GM23248 (cell line): ENCODE data around the gene NR1D2. TPM values are rescaled to one million over a fixed set of nuclear protein-coding genes. Genes with fewer than 3 reads are reported as not detected.
"Not testable (repeated sequence)": the region's sequence is repeated elsewhere in the genome, so short reads cannot be mapped to it uniquely, and the experiment has no call there.

Source experiments
- DNase-seq: peaks from one replicate; pipeline ENCODE4 v3.0.0-alpha.2; 2015
- H2AFZ ChIP-seq: fragments of 200-600 bp; sonication (generic); 2 replicates; pipeline ENCODE4 v1.6.1; 2016; ENCODE audit warnings: antibody characterized with exemption
- H3F3A ChIP-seq: fragments of 200-600 bp; sonication (generic); 2 replicates; pipeline ENCODE4 v1.6.1; 2016; ENCODE audit warnings: mild to moderate bottlenecking, antibody characterized with exemption, mixed run types; ENCODE audit not compliant: insufficient read depth
- H3K27ac ChIP-seq: fragments of 200-600 bp; sonication (generic); 2 replicates; pipeline ENCODE4 v1.5.1; 2016; ENCODE audit warnings: mild to moderate bottlenecking
- H3K27me3 ChIP-seq: fragments of 200-600 bp; sonication (generic); replicated peaks from 2 replicates; pipeline ENCODE4 v1.6.1; 2016; ENCODE audit warnings: mild to moderate bottlenecking; ENCODE audit not compliant: insufficient read depth
- H3K36me3 ChIP-seq: fragments of 200-600 bp; sonication (generic); 2 replicates; pipeline ENCODE4 v1.6.1; 2016; ENCODE audit warnings: low read depth, mild to moderate bottlenecking
- H3K4me1 ChIP-seq: fragments of 200-600 bp; sonication (generic); 2 replicates; pipeline ENCODE4 v1.6.1; 2016; ENCODE audit warnings: mild to moderate bottlenecking; ENCODE audit not compliant: insufficient read depth
- H3K4me2 ChIP-seq: fragments of 200-600 bp; sonication (generic); one replicate; pipeline ENCODE4 v1.6.1; 2016; ENCODE audit warnings: mild to moderate bottlenecking; ENCODE audit not compliant: unreplicated experiment
- H3K4me3 ChIP-seq: fragments of 200-600 bp; sonication (generic); 2 replicates; pipeline ENCODE4 v1.5.1; 2016; ENCODE audit warnings: mild to moderate bottlenecking
- H3K79me2 ChIP-seq: fragments of 200-600 bp; sonication (generic); 2 replicates; pipeline ENCODE4 v1.6.1; 2016; ENCODE audit warnings: mild to moderate bottlenecking; ENCODE audit not compliant: insufficient read depth
- H3K9ac ChIP-seq: fragments of 200-600 bp; sonication (generic); 2 replicates; pipeline ENCODE4 v1.6.1; 2016; ENCODE audit warnings: mild to moderate bottlenecking
- H3K9me2 ChIP-seq: fragments of 200-600 bp; sonication (generic); 2 replicates; pipeline ENCODE4 v1.6.1; 2016; ENCODE audit warnings: mixed run types, mild to moderate bottlenecking, moderate library complexity; ENCODE audit not compliant: insufficient read depth
- H3K9me3 ChIP-seq: fragments of 200-600 bp; sonication (generic); one replicate; pipeline ENCODE4 v1.6.1; 2017; ENCODE audit warnings: low read depth
- H4K20me1 ChIP-seq: fragments of 200-600 bp; sonication (generic); 2 replicates; pipeline ENCODE4 v1.6.0; 2016; ENCODE audit not compliant: insufficient read depth
- EZH2 ChIP-seq: fragments of 200-600 bp; sonication (generic); IDR thresholded peaks from 2 replicates; pipeline ENCODE4 v1.6.1; 2018; ENCODE audit warnings: antibody characterized with exemption, mild to moderate bottlenecking; ENCODE audit not compliant: insufficient read depth, poor library complexity, severe bottlenecking
- EZH2phosphoT487 ChIP-seq: fragments of 200-600 bp; sonication (generic); IDR thresholded peaks from 2 replicates; pipeline ENCODE4 v1.6.1; 2018; ENCODE audit warnings: antibody characterized with exemption, moderate library complexity, mild to moderate bottlenecking, low read depth; ENCODE audit not compliant: insufficient read depth
- WGBS, 2 experiments: methylation state at CpG; one replicate each; pipeline ENCODE4 v1.1.6; 2015 to 2017; ENCODE audit warnings: low lambda C conversion rate in 2 of 2, low coverage in 1 of 2; ENCODE audit errors: missing lambda C conversion rate in 2 of 2; 5-methylcytosine and 5-hydroxymethylcytosine counted together
- in situ Hi-C: fragments of 300-500 bp; cut with MboI; formaldehyde crosslinking; loops from 2 replicates; pipeline ENCODE4 v1.15.0; 2020
- polyA plus RNA-seq: library from polyadenylated mRNA; unstranded; fragments of >200 nt; fragmentation: Nextera tagmentation; extraction: Ambion mirVana; gene quantifications from 2 replicates; pipeline ENCODE4 v1.2.1, GENCODE V29; 2016
- total RNA-seq: library from RNA; depleted of rRNA; stranded (reverse); fragments of >200 nt; shearing (Covaris generic); gene quantifications from 2 replicates; pipeline ENCODE4 v1.2.3, GENCODE V29; 2014

The NR1D2 gene
- total and polyA plus RNA-seq, 2 experiments from 2014 or later = 7.8 to 13.0 TPM

- no peaks in the 10 kb centered on the region for H3K9me2 ChIP-seq
- DNase-seq = no peak
- H3K9me3 ChIP-seq = no peaks in the 10 kb centered on the region
- WGBS, 2 experiments = 90 to 98% methylated on average over 3 of the region's 3 CpGs
- in situ Hi-C loops = loop anchor here (10.0 to 25.0 kb wide), 2 partner anchors 231 to 684 kb away; no protein-coding TSS in a partner anchor
- no peak overlapping the region for H3K4me3 ChIP-seq
- no peak overlapping the region for H3K9ac ChIP-seq
- H3K79me2 ChIP-seq = no peaks in the 10 kb centered on the region
- no peak overlapping the region for H3K27ac ChIP-seq
- no peak overlapping the region for H3K4me2 ChIP-seq
- no peaks in the 10 kb centered on the region for H3K36me3 ChIP-seq
- peaks cover 9% of the 10 kb centered on the region; the same call in 1 of the 2 replicates for H3K4me1 ChIP-seq
- no peaks in the 10 kb centered on the region for H3K27me3 ChIP-seq
- H2AFZ ChIP-seq = no peak overlapping the region
- H4K20me1 ChIP-seq = no peaks in the 10 kb centered on the region
- peaks cover 11% of the 10 kb centered on the region; the same call in 1 of the 2 replicates for H3F3A ChIP-seq
- no peak for TF ChIP-seq EZH2
- TF ChIP-seq EZH2phosphoT487 = no peak
These were observed 58.4 kb downstream of the NR1D2 start for GRCh38 chr3:24003466-24003865.

DNA sequence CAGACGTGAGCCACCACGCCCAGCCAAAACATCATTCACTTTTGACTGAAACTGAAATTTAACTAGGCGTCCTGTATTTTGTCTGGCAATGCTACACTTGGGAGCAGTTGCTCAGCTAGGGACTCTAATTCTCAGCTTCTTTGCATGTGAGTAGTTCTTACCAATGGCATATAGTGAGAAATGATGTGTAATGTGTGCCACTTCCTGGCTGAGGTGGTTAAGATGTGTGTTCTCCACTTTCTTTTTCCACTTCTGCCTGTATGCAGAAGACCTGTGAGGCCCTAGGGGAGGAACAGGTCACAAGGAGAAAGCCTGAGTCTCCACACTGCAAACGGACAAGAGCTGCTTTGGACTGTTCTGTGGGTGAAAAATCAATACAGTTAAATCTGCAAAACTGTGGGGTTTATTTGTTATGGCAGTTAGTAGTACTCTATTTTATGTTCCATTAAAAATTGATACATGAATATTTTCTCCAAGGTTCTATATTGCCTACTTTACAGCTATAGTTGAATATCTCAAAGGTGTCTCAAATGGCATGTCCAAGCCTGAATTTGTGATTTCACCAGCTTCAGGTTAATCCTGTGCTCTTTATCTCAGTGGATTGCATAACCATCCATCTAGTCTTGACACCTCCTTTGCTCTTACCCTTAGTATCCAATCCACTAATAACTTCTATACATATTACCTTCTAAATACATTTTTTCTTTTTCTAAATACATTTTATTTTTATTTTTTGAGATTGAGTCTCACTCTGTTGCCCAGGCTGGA lies 59.3 kb downstream of the NR1D2 start:
- Histone ChIP-seq H3K27ac (no peak overlapping the region), H3F3A (peaks cover 7% of the 10 kb centered on the region; the same call in 1 of the 2 replicates), H3K9me2 (no peaks in the 10 kb centered on the region), H3K9me3 (no peaks in the 10 kb centered on the region), H3K4me1 (peaks cover 6% of the 10 kb centered on the region; the same call in 1 of the 2 replicates), H3K27me3 (no peaks in the 10 kb centered on the region), H3K9ac (no peak overlapping the region), H3K4me2 (no peak overlapping the region), H3K79me2 (no peaks in the 10 kb centered on the region), H3K36me3 (no peaks in the 10 kb centered on the region), H2AFZ (no peak overlapping the region), H3K4me3 (no peak overlapping the region), H4K20me1 (no peaks in the 10 kb centered on the region)
- TF ChIP-seq EZH2phosphoT487 (no peak), EZH2 (no peak)
- in situ Hi-C loops = loop anchor here (10.0 to 25.0 kb wide), 2 partner anchors 230 to 683 kb away; no protein-coding TSS in a partner anchor
- WGBS, 2 experiments = 91 to 97% methylated on average over 4 of the region's 4 CpGs
- DNase-seq = no peak

- WGBS, 2 experiments = 93 to 97% methylated on average over 8 of the region's 8 CpGs
These were observed 60.6 kb downstream of the NR1D2 start for GRCh38 chr3:24005669-24006068.

DNA sequence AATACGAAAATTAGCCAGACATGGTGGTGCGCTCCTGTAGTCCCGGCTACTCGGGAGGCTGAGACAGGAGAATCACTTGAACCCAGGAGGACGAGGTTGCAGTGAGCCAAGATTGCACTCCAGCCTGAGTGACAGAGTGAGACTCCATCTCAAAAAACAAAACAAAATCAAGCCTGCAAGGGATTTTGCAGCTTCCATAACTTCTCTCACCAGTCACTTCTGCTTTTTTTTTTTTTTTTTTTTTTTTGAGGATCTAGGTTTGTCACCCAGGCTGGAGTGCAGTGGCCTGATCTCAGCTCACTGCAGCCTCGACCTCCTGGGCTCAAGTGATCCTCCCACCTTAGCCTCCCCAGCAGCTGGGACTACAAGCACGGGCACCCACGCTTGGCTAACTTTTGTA lies 65.7 kb downstream of the NR1D2 start:
- H4K20me1 ChIP-seq, H3K9ac ChIP-seq, H3F3A ChIP-seq, H2AFZ ChIP-seq, H3K9me3 ChIP-seq, H3K79me2 ChIP-seq, H3K4me3 ChIP-seq, H3K27me3 ChIP-seq, H3K4me2 ChIP-seq, H3K36me3 ChIP-seq, DNase-seq, H3K9me2 ChIP-seq, H3K27ac ChIP-seq, H3K4me1 ChIP-seq: not testable (repeated sequence)
- 85 to 86% methylated on average over 8 of the region's 8 CpGs for WGBS, 2 experiments
- in situ Hi-C loops = loop anchor here (25.0 kb wide), 1 partner anchor 676 kb away; no protein-coding TSS in a partner anchor

More at GRCh38 chr3:24005669-24006068, 60.6 kb downstream of the NR1D2 start:
- in situ Hi-C loops = loop anchor here (10.0 to 25.0 kb wide), 2 partner anchors 229 to 682 kb away; no protein-coding TSS in a partner anchor
- Histone ChIP-seq H3K79me2 (no peaks in the 10 kb centered on the region), H3K4me1 (no peaks in the 10 kb centered on the region), H3K36me3 (no peaks in the 10 kb centered on the region), H3F3A (no peaks in the 10 kb centered on the region), H3K9me3 (no peaks in the 10 kb centered on the region), H3K9ac (no peak overlapping the region), H3K4me3 (no peak overlapping the region), H2AFZ (no peak overlapping the region), H3K4me2 (no peak overlapping the region), H3K27ac (no peak overlapping the region), H3K9me2 (no peaks in the 10 kb centered on the region), H3K27me3 (no peaks in the 10 kb centered on the region), H4K20me1 (no peaks in the 10 kb centered on the region)
- DNase-seq = no peak
- TF ChIP-seq EZH2 (no peak), EZH2phosphoT487 (no peak)
